AG10803 (cell line): Measurements from ENCODE around the gene TNRC6C.

ENCODE experiments used
- DNase-seq: peaks from one replicate; pipeline ENCODE4 v3.0.0; 2010; ENCODE audit warnings: low read depth
- H3K4me3 ChIP-seq: 2 replicates; pipeline ENCODE4 v1.5.1; 2011; ENCODE audit warnings: mild to moderate bottlenecking, low read length, control low read depth
- TF ChIP-seq, protein P1 (sequence below): conservative IDR thresholded peaks from 2 replicates; pipeline ENCODE4 v1.5.1; 2011; ENCODE audit warnings: mild to moderate bottlenecking, low read length, control low read depth, inconsistent platforms

The TNRC6C gene

GRCh38 chr17:78151514-78152008 lies 193.1 kb downstream of the TNRC6C start:
- TF ChIP-seq, protein P1, sequence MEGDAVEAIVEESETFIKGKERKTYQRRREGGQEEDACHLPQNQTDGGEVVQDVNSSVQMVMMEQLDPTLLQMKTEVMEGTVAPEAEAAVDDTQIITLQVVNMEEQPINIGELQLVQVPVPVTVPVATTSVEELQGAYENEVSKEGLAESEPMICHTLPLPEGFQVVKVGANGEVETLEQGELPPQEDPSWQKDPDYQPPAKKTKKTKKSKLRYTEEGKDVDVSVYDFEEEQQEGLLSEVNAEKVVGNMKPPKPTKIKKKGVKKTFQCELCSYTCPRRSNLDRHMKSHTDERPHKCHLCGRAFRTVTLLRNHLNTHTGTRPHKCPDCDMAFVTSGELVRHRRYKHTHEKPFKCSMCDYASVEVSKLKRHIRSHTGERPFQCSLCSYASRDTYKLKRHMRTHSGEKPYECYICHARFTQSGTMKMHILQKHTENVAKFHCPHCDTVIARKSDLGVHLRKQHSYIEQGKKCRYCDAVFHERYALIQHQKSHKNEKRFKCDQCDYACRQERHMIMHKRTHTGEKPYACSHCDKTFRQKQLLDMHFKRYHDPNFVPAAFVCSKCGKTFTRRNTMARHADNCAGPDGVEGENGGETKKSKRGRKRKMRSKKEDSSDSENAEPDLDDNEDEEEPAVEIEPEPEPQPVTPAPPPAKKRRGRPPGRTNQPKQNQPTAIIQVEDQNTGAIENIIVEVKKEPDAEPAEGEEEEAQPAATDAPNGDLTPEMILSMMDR = no peak
- no peak for DNase-seq
- H3K4me3 ChIP-seq = no peak overlapping the region

DNA sequence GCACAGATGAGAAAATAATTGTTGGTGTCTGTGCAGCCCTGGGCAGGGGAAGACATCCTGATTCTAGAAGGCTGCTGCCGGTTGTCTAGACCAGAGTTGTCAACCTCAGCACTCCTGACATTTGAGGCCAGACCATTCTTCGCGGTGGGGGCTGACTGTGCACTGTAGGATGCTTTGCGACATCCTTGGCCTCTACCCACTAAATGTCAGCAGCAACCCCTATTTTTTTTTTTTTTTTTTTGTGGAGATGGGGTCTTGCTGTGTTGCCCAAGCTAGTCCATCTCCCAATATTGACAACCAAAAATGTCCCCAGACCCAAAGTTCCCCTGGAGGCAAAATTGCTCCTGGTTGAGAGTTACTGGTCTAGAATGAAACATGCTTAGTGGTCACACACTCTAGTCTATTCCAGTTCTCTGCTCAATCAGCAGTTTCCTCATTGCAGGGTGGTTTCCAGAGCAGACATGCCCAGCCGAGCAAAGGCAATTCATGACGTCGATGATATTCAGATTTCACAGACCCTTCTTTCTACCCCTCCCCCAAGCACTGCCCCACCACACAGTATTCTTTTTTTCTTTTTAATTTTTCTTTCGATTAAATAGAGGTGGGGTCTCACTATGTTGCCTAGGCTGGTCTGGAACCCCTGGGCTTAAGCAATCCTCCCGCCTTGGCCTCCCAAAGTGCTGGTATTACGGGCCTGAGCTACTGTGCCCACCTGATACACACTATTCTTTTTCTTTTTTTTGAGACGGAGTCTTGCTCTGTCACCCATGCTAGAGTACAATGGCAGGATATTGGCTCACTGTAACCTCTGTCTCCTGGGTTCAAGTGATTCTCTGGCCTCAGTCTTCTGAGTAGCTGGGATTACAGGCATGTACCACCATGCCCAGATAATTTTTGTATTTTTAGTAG lies 196.7 kb downstream of the TNRC6C start:
- TF ChIP-seq, protein P1 = no peak
- DNase-seq = no peak
- H3K4me3 ChIP-seq = no peak overlapping the region
